KMS-11 (cell line): ENCODE measurements around the gene GSE1.

Source experiments
- H2AFZ ChIP-seq: fragments of 200-600 bp; sonication (generic); 2 replicates; pipeline ENCODE4 v1.6.1; 2016; ENCODE audit warnings: antibody characterized with exemption, mixed run types, low read depth
- H3K27ac ChIP-seq: fragments of 200-600 bp; sonication (generic); 2 replicates; pipeline ENCODE4 v1.6.1; 2016; ENCODE audit warnings: mild to moderate bottlenecking, mixed run types
- H3K27me3 ChIP-seq: fragments of 200-600 bp; sonication (generic); 2 replicates; pipeline ENCODE4 v1.6.1; 2017; ENCODE audit warnings: mild to moderate bottlenecking, low read depth, mixed run types, moderate library complexity; ENCODE audit not compliant: insufficient read depth
- H3K36me3 ChIP-seq: fragments of 200-600 bp; sonication (generic); 2 replicates; pipeline ENCODE4 v1.6.1; 2017; ENCODE audit warnings: mild to moderate bottlenecking, mixed run types; ENCODE audit not compliant: insufficient read depth
- H3K4me1 ChIP-seq: fragments of 200-600 bp; sonication (generic); 2 replicates; pipeline ENCODE4 v1.6.1; 2016; ENCODE audit warnings: mild to moderate bottlenecking, low read depth, mixed run types; ENCODE audit not compliant: poor library complexity, severe bottlenecking
- H3K4me2 ChIP-seq: fragments of 200-600 bp; sonication (generic); 2 replicates; pipeline ENCODE4 v1.7.0; 2016; ENCODE audit warnings: mild to moderate bottlenecking, mixed run types
- H3K4me3 ChIP-seq: fragments of 200-600 bp; sonication (generic); IDR thresholded peaks from 2 replicates; pipeline ENCODE4 v1.6.1; 2017; ENCODE audit warnings: low read depth, low read length, mixed read lengths; ENCODE audit not compliant: insufficient read depth
- H3K79me2 ChIP-seq: fragments of 200-600 bp; sonication (generic); 2 replicates; pipeline ENCODE4 v1.6.1; 2016; ENCODE audit warnings: low read depth, mixed run types; ENCODE audit not compliant: insufficient read depth
- H3K9ac ChIP-seq: fragments of 200-600 bp; sonication (generic); 2 replicates; pipeline ENCODE4 v1.6.1; 2016; ENCODE audit warnings: mild to moderate bottlenecking, mixed run types
- H4K20me1 ChIP-seq: fragments of 200-600 bp; sonication (generic); 2 replicates; pipeline ENCODE4 v1.6.1; 2016; ENCODE audit warnings: mild to moderate bottlenecking, mixed run types; ENCODE audit not compliant: insufficient read depth
- TF ChIP-seq, protein P1 (sequence below): fragments of 200-600 bp; sonication (generic); conservative IDR thresholded peaks from 2 replicates; pipeline ENCODE4 v1.6.1; 2017; ENCODE audit warnings: low read depth, mild to moderate bottlenecking, antibody characterized with exemption, low read length, moderate library complexity, mixed read lengths

GSE1 gene

DNA sequence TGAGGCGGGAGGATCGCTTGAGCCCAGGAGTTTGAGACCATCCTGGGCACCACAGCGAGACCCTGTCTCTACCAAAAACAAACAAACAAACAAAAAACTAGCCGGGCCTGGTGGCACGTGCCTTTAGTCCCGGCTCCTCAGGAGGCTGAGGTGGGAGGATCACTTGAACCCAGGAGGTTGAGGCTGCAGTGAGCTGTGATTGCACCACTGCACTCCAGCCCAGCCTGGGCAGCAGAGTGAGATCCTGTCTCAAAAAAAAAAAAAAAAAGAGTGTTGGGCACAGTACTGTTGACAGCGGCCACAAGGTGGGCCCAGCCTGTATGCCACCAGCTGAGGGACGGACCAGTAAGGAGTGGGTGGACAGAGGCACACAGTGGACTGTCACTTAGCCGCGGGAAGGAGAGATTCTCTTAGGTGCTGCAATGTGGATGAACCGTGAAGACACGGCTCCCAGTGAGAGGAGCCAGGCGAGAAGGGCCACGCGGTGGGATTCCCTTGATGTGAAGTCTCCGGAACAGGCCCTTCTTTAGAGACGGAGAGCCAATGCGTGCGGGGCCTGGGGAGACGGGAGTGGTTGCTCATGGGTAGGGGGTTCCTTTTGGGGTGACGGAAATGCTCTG, 31.1 kb downstream of the GSE1 start:
- Histone ChIP-seq H2AFZ (no peak overlapping the region), H3K79me2 (0 out of 2 replicates have a peak, but pooled peaks cover 2% of the 10 kb centered on the region), H3K27ac (no peak overlapping the region), H3K4me2 (no peak overlapping the region), H3K36me3 (no peaks in the 10 kb centered on the region), H3K4me1 (no peaks in the 10 kb centered on the region), H3K9ac (no peak overlapping the region), H3K27me3 (no peaks in the 10 kb centered on the region), H4K20me1 (no peaks in the 10 kb centered on the region), H3K4me3 (no peak overlapping the region)
- TF ChIP-seq, protein P1, sequence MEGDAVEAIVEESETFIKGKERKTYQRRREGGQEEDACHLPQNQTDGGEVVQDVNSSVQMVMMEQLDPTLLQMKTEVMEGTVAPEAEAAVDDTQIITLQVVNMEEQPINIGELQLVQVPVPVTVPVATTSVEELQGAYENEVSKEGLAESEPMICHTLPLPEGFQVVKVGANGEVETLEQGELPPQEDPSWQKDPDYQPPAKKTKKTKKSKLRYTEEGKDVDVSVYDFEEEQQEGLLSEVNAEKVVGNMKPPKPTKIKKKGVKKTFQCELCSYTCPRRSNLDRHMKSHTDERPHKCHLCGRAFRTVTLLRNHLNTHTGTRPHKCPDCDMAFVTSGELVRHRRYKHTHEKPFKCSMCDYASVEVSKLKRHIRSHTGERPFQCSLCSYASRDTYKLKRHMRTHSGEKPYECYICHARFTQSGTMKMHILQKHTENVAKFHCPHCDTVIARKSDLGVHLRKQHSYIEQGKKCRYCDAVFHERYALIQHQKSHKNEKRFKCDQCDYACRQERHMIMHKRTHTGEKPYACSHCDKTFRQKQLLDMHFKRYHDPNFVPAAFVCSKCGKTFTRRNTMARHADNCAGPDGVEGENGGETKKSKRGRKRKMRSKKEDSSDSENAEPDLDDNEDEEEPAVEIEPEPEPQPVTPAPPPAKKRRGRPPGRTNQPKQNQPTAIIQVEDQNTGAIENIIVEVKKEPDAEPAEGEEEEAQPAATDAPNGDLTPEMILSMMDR = no peak

DNA sequence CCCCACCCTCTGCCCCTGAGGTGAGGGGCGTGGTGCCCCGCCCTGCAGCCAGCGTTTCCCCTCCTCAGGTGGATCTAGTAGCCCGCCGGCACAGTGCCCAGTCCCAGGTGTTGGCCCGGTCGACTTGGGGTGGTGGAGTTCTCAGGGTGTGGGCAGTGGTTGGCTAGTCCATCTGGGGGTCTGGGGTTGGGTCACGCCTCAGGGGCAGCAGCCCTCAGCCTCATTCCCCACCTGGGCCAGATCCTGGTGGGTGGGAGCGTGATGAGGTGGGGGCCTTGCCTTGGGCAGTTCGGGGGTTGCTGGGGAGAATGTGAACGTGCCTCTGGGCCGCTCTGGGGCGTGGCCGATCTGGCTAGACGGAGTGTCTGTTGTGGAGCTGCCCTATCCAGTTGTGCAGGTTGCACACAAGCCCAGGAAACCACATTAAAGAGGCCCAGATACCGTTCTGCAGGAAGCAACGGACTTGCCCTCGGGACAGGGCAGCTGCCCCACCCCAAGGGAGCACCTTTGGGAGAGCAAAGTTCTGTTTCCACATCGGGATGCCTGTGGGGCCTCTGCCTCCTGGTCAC, 32.0 kb downstream of the GSE1 start:
- H3K4me3 ChIP-seq = no peak overlapping the region
- H3K79me2 ChIP-seq = no peaks in the 10 kb centered on the region
- TF ChIP-seq, protein P1 = no peak
- H3K27me3 ChIP-seq = no peaks in the 10 kb centered on the region
- H2AFZ ChIP-seq = no peak overlapping the region
- H3K4me1 ChIP-seq = no peaks in the 10 kb centered on the region
- H3K9ac ChIP-seq = no peak overlapping the region
- no peak overlapping the region for H3K4me2 ChIP-seq
- no peaks in the 10 kb centered on the region for H4K20me1 ChIP-seq
- no peaks in the 10 kb centered on the region for H3K36me3 ChIP-seq
- H3K27ac ChIP-seq = no peak overlapping the region

DNA sequence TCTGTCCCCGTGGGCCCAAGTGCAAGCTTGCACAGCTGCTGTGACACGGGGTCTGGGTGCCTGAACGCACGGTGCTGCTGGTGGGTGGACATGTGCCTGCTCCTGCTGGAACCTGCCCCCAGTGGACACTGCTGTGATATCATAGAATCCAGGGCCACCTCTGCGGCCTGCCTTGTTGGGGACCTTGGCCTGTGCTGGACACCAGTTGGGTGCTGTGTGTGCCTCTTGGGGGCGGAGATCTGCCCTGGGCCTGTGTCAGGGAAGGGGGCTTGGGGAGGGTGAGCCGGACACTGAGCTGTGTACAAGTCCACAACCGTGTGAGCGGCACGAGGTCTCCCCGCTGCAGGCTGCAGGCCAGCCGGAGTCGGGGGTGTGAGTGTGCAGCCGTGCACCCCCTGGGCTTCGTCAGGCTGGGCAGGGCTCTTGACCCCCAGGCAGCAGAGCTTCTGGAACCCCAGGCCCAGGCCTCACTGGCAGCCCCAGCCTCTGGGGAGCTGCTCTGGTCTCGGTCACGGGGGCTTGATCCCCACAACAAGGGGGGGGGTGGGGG, 33.3 kb downstream of the GSE1 start:
- Histone ChIP-seq H3K9ac (no peak overlapping the region), H3K27me3 (no peaks in the 10 kb centered on the region), H3K27ac (no peak overlapping the region), H3K79me2 (no peaks in the 10 kb centered on the region), H3K36me3 (no peaks in the 10 kb centered on the region), H3K4me1 (no peaks in the 10 kb centered on the region), H2AFZ (no peak overlapping the region), H4K20me1 (no peaks in the 10 kb centered on the region), H3K4me2 (no peak overlapping the region), H3K4me3 (no peak overlapping the region)
- TF ChIP-seq, protein P1 = no peak

DNA sequence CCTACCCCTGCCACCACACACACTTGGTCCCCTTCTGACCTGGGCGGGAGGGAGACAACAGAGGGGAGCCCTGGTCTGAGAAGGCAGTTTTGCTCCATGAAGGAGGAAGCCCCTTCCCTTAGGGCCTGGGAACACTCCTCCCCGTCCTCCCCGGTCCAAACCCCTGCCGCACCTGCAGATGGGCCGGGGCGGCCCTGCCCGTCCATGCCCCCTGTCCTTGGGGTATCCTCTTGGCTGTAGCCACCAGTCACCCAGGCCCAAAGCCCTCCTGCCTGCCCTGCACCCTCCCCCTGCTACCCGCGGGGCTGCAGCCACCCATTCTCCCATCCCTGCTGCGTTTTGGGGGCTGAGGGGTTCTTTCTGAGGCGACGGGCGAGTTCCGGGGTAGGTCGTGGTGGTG, 33.9 kb downstream of the GSE1 start:
- TF ChIP-seq, protein P1 = no peak
- H3K79me2 ChIP-seq = no peaks in the 10 kb centered on the region
- H3K36me3 ChIP-seq = no peaks in the 10 kb centered on the region
- H3K27ac ChIP-seq = no peak overlapping the region
- no peaks in the 10 kb centered on the region for H4K20me1 ChIP-seq
- no peaks in the 10 kb centered on the region for H3K27me3 ChIP-seq
- no peaks in the 10 kb centered on the region for H3K4me1 ChIP-seq
- H2AFZ ChIP-seq = no peak overlapping the region
- no peak overlapping the region for H3K4me3 ChIP-seq
- H3K4me2 ChIP-seq = no peak overlapping the region
- no peak overlapping the region for H3K9ac ChIP-seq
